A549 treated with CORT108297 at 1 μM for 4 hours (cell line): Measurements from ENCODE around the gene TFPI. TPM values are rescaled to one million over a fixed set of nuclear protein-coding genes. Genes with fewer than 3 reads are reported as not detected.

Experiments
- total RNA-seq: library from RNA; stranded (reverse); fragments of 200-300 nt; extraction: Qiagen RNA extraction; gene quantifications from 5 replicates; pipeline ENCODE4 v1.2.3, GENCODE V29; 2022

Gene TFPI
- total RNA-seq = 42.5 to 65.2 TPM (median 55.3 TPM) in 5 replicates

GRCh38 chr2:187554011-187554703 is at the start of gene TFPI:
TFPI (minus strand) TSS chr2:187554435; CDS start chr2:187503768, 50,667 bp downstream.

Other genes with a start within 250 kb of the TFPI start
- 0.01 to 0.08 TPM (median 0.06 TPM) in 4 of 5 replicates, not detected in the other for gene CALCRL, start 106.2 kb downstream of the TFPI start, total RNA-seq